Esophagus squamous epithelium (tissue), 5 donors: ENCODE results near the gene ITGAX. TPM values are rescaled to one million over a fixed set of nuclear protein-coding genes. Genes with fewer than 3 reads are reported as not detected.

Experiments used
- DNase-seq: peaks from one replicate; lab custom pipeline; 2025; lab: John Stamatoyannopoulos, UW
- H3K27ac ChIP-seq, 4 donors: fragments of 200-600 bp; sonication (generic); one replicate each; pipeline ENCODE4 v1.5.1; 2016 to 2019; ENCODE audit warnings: mild to moderate bottlenecking in 1 of 4
- H3K27me3 ChIP-seq, 4 donors: fragments of 200-600 bp; sonication (generic); 1 replicate in 3 of 4; 2 replicates in 1 of 4; pipeline versions ENCODE4 v1.5.1 to v1.6.0; 2017 to 2021; ENCODE audit warnings: antibody characterized with exemption in 1 of 4
- H3K36me3 ChIP-seq, 3 donors: fragments of 200-600 bp; sonication (generic); one replicate each; pipeline ENCODE4 v1.5.1; 2016 to 2019
- H3K4me1 ChIP-seq, 3 donors: fragments of 200-600 bp; sonication (generic); one replicate each; pipeline ENCODE4 v1.5.1; 2017 to 2019
- H3K4me3 ChIP-seq, 4 donors: fragments of 200-600 bp; sonication (generic); 1 replicate in 3 of 4; 2 replicates in 1 of 4; pipeline ENCODE4 v1.5.1; 2016 to 2019; ENCODE audit warnings: mild to moderate bottlenecking in 2 of 4, moderate library complexity in 1 of 4
- H3K9me3 ChIP-seq, 3 donors: fragments of 200-600 bp; sonication (generic); one replicate each; pipeline ENCODE4 v1.5.1; 2016 to 2019
- CTCF ChIP-seq, 6 experiments: fragments of 450-650 bp in 4 of 6; fragments of 200-600 bp in 2 of 6; sonication (generic) in 2 of 6; IDR thresholded peaks; one replicate each; pipeline ENCODE4 v1.5.1; 2016 to 2019; ENCODE audit warnings: antibody characterized with exemption in 6 of 6, mild to moderate bottlenecking in 4 of 6, moderate library complexity in 4 of 6
- POLR2A ChIP-seq, 4 donors: fragments of 450-650 bp; IDR thresholded peaks; one replicate each; pipeline ENCODE4 v1.6.1; 2017; ENCODE audit warnings: antibody characterized with exemption in 4 of 4, mild to moderate bottlenecking in 4 of 4, moderate library complexity in 3 of 4
- WGBS, 2 donors: methylation state at CpG; one replicate each; pipeline ENCODE4 v1.1.5; 2018; 5-methylcytosine and 5-hydroxymethylcytosine counted together
- intact Hi-C: fragments of 100-400 bp; cut with DNase I; formaldehyde crosslinking; loops from one replicate; pipeline ENCODE4 v1.15.0; 2022
- total RNA-seq, 4 donors: library from RNA; depleted of rRNA; stranded (reverse); fragments of >200 nt; gene quantifications; one replicate each; pipeline ENCODE4 v1.1.0, GENCODE V29; 2016
- donor health status: DM: yes; HTN: yes; CAD: no.

Gene ITGAX
- total RNA-seq, 4 donors from 2014 or later: 0.82 to 4.5 (median 1.8) TPM

GRCh38 chr16:31420037-31420436, 65.1 kb downstream of the ITGAX start:
- intact Hi-C loops: no loop called here
- peaks cover 0 to 78% (median 0%) of the 10 kb centered on the region in 4 donors for H3K27me3 ChIP-seq
- H3K9me3 ChIP-seq: no peaks in the 10 kb centered on the region
- 73 to 84% methylated on average over 3 of the region's 3 CpGs for WGBS, 2 donors
- no peak for DNase-seq
- no peaks in the 10 kb centered on the region for H3K36me3 ChIP-seq
- H3K27ac ChIP-seq: no peak overlapping the region
- TF ChIP-seq POLR2A (IDR thresholded peaks at IDR 0.05) (no peak), CTCF (IDR thresholded peaks at IDR 0.05) (no peak)
- H3K4me1 ChIP-seq: no peaks in the 10 kb centered on the region
- no peak overlapping the region for H3K4me3 ChIP-seq

- H3K36me3 ChIP-seq: no peaks in the 10 kb centered on the region
- intact Hi-C loops: no loop called here
- whole genome bisulfite sequencing, 2 donors: 32 to 41% methylated on average over 6 of the region's 6 CpGs
These were observed 66.6 kb downstream of the ITGAX start for GRCh38 chr16:31421587-31421986.

GRCh38 chr16:31423241-31423640, 68.3 kb downstream of the ITGAX start:
- peaks cover 0 to 4% (median 0%) of the 10 kb centered on the region in 3 donors for H3K9me3 ChIP-seq
- intact Hi-C loops: no loop called here
- H3K4me3 ChIP-seq: no peak overlapping the region
- no peak for DNase-seq
- TF ChIP-seq POLR2A (IDR thresholded peaks at IDR 0.05) (no peak), CTCF (IDR thresholded peaks at IDR 0.05) (no peak)
- no peaks in the 10 kb centered on the region for H3K36me3 ChIP-seq
- H3K27me3 ChIP-seq: peaks cover 0 to 57% (median 0%) of the 10 kb centered on the region in 4 donors
- WGBS, 2 donors: 53 to 66% methylated on average over 3 of the region's 3 CpGs
- H3K4me1 ChIP-seq: peaks cover 0 to 13% (median 0%) of the 10 kb centered on the region in 3 donors
- no peak overlapping the region for H3K27ac ChIP-seq

More at GRCh38 chr16:31421587-31421986, 66.6 kb downstream of the ITGAX start:
- DNase-seq: no peak
- Histone ChIP-seq H3K27me3 (peaks cover 0 to 70% (median 0%) of the 10 kb centered on the region in 4 donors), H3K4me3 (no peak overlapping the region), H3K4me1 (no peaks in the 10 kb centered on the region), H3K27ac (no peak overlapping the region), H3K9me3 (no peaks in the 10 kb centered on the region)
- TF ChIP-seq POLR2A (IDR thresholded peaks at IDR 0.05): no peak

- Histone ChIP-seq H3K4me1 (peaks cover 0 to 17% (median 0%) of the 10 kb centered on the region in 3 donors), H3K27ac (no peak overlapping the region), H3K9me3 (peaks cover 0 to 4% (median 0%) of the 10 kb centered on the region in 3 donors), H3K36me3 (no peaks in the 10 kb centered on the region), H3K27me3 (peaks cover 0 to 53% (median 0%) of the 10 kb centered on the region in 4 donors), H3K4me3 (no peak overlapping the region)
- 54% methylated on average over 8 of the region's 12 CpGs; no CpG with 5 or more reads in 1 of the 2 donors for WGBS, 2 donors
- no peak for TF ChIP-seq CTCF (IDR thresholded peaks at IDR 0.05)
- no peak for TF ChIP-seq POLR2A (IDR thresholded peaks at IDR 0.05)
- intact Hi-C loops: no loop called here
- no peak for DNase-seq
These were observed 68.8 kb downstream of the ITGAX start for GRCh38 chr16:31423801-31424200.

GRCh38 chr16:31427441-31428278, 72.7 kb downstream of the ITGAX start:
- Histone ChIP-seq H3K4me3 (peak overlapping the region in 3 of 4 donors; percentile 26 to 60 (median 45)), H3K4me1 (peaks cover 0 to 24% (median 0%) of the 10 kb centered on the region in 3 donors), H3K36me3 (no peaks in the 10 kb centered on the region), H3K27me3 (peaks cover 0 to 22% (median 0%) of the 10 kb centered on the region in 4 donors), H3K9me3 (peaks cover 0 to 4% (median 0%) of the 10 kb centered on the region in 3 donors), H3K27ac (no peak overlapping the region)
- TF ChIP-seq POLR2A (IDR thresholded peaks at IDR 0.05) (no peak), CTCF (IDR thresholded peaks at IDR 0.05) (no peak)
- DNase-seq: no peak
- WGBS, 2 donors: 29 to 31% methylated on average over 13 to 31 of the region's 83 CpGs
- intact Hi-C loops: no loop called here
